ENCODE measurements around the gene GAB2. TPM values are rescaled to one million over a fixed set of nuclear protein-coding genes. Genes with fewer than 3 reads are reported as not detected.
"Not testable (repeated sequence)": the region's sequence is repeated elsewhere in the genome, so short reads cannot be mapped to it uniquely, and the experiment has no call there.

The GAB2 gene
- 10.4 TPM for total RNA-seq

GRCh38 chr11:78417175-78417887 is at the start of gene GAB2:
Gene GAB2 (minus strand): TSS chr11:78417820. CDS start chr11:78417720, 100 bp downstream.
- H3K36me3 ChIP-seq (ENCODE audit: control insufficient read depth in 3 of 3, insufficient read depth in 3 of 3, low read length in 3 of 3), result no peaks in the 10 kb centered on the region
- peak within 1 kb of the TSS; percentile 71 to 84 (median 82) for H3K9ac ChIP-seq (ENCODE audit: low read depth in 1 of 3, low read length in 3 of 3)
- H3K27ac ChIP-seq (ENCODE audit: low read depth, low read length), result peak within 1 kb of the TSS; percentile 89
- H3K27me3 ChIP-seq (ENCODE audit: control insufficient read depth in 3 of 3, insufficient read depth in 3 of 3, low read length in 3 of 3), result peaks cover 0 to 6% (median 4%) of the 10 kb centered on the region in 3 donors
- H3K4me3 ChIP-seq (ENCODE audit: low read length in 3 of 3), result peak within 1 kb of the TSS; percentile 76 to 82 (median 80)
- H3K4me1 ChIP-seq (ENCODE audit: control insufficient read depth in 3 of 3, insufficient read depth in 3 of 3, low read length in 3 of 3), result peaks cover 27 to 35% (median 27%) of the 10 kb centered on the region in 3 donors
- H3K9me3 ChIP-seq (ENCODE audit: control insufficient read depth in 3 of 3, low read length in 3 of 3), result no peaks in the 10 kb centered on the region

- no peaks in the 10 kb centered on the region for H3K9me3 ChIP-seq (ENCODE audit: control insufficient read depth in 3 of 3, low read length in 3 of 3)
- no peaks in the 10 kb centered on the region for H3K4me1 ChIP-seq (ENCODE audit: control insufficient read depth in 3 of 3, insufficient read depth in 3 of 3, low read length in 3 of 3)
- no peak overlapping the region for H3K4me3 ChIP-seq (ENCODE audit: low read length in 3 of 3)
- no peak overlapping the region for H3K9ac ChIP-seq (ENCODE audit: low read depth in 1 of 3, low read length in 3 of 3)
- H3K36me3 ChIP-seq (ENCODE audit: control insufficient read depth in 3 of 3, insufficient read depth in 3 of 3, low read length in 3 of 3), result peaks cover 4 to 13% (median 9%) of the 10 kb centered on the region in 3 donors
- H3K27ac ChIP-seq (ENCODE audit: low read depth, low read length), result no peak overlapping the region
- no peaks in the 10 kb centered on the region for H3K27me3 ChIP-seq (ENCODE audit: control insufficient read depth in 3 of 3, insufficient read depth in 3 of 3, low read length in 3 of 3)
These were observed 49.8 kb upstream of the GAB2 start for GRCh38 chr11:78467370-78467769.

- Histone ChIP-seq H3K4me1 (ENCODE audit: control insufficient read depth in 3 of 3, insufficient read depth in 3 of 3, low read length in 3 of 3) (no peaks in the 10 kb centered on the region), H3K9me3 (ENCODE audit: control insufficient read depth in 3 of 3, low read length in 3 of 3) (no peaks in the 10 kb centered on the region), H3K4me3 (ENCODE audit: low read length in 3 of 3) (no peak overlapping the region), H3K36me3 (ENCODE audit: control insufficient read depth in 3 of 3, insufficient read depth in 3 of 3, low read length in 3 of 3) (peaks cover 4 to 16% (median 15%) of the 10 kb centered on the region in 3 donors), H3K27ac (ENCODE audit: low read depth, low read length) (no peak overlapping the region), H3K27me3 (ENCODE audit: control insufficient read depth in 3 of 3, insufficient read depth in 3 of 3, low read length in 3 of 3) (no peaks in the 10 kb centered on the region), H3K9ac (ENCODE audit: low read depth in 1 of 3, low read length in 3 of 3) (no peak overlapping the region)
These were observed 47.7 kb upstream of the GAB2 start for GRCh38 chr11:78465169-78465942.

- H3K4me3 ChIP-seq (ENCODE audit: low read length in 3 of 3); H3K4me1 ChIP-seq (ENCODE audit: control insufficient read depth in 3 of 3, insufficient read depth in 3 of 3, low read length in 3 of 3); H3K9me3 ChIP-seq (ENCODE audit: control insufficient read depth in 3 of 3, low read length in 3 of 3); H3K9ac ChIP-seq (ENCODE audit: low read depth in 1 of 3, low read length in 3 of 3); H3K27ac ChIP-seq (ENCODE audit: low read depth, low read length); H3K27me3 ChIP-seq (ENCODE audit: control insufficient read depth in 3 of 3, insufficient read depth in 3 of 3, low read length in 3 of 3): not testable (repeated sequence)
- peaks cover 4 to 21% (median 21%) of the 10 kb centered on the region in 3 donors for H3K36me3 ChIP-seq (ENCODE audit: control insufficient read depth in 3 of 3, insufficient read depth in 3 of 3, low read length in 3 of 3)
These were observed 47.2 kb upstream of the GAB2 start for GRCh38 chr11:78464787-78465168.

- Histone ChIP-seq H3K9ac (ENCODE audit: low read depth in 1 of 3, low read length in 3 of 3) (no peak overlapping the region), H3K27me3 (ENCODE audit: control insufficient read depth in 3 of 3, insufficient read depth in 3 of 3, low read length in 3 of 3) (no peaks in the 10 kb centered on the region), H3K36me3 (ENCODE audit: control insufficient read depth in 3 of 3, insufficient read depth in 3 of 3, low read length in 3 of 3) (peaks cover 5 to 29% (median 17%) of the 10 kb centered on the region in 3 donors), H3K27ac (ENCODE audit: low read depth, low read length) (no peak overlapping the region), H3K9me3 (ENCODE audit: control insufficient read depth in 3 of 3, low read length in 3 of 3) (no peaks in the 10 kb centered on the region), H3K4me1 (ENCODE audit: control insufficient read depth in 3 of 3, insufficient read depth in 3 of 3, low read length in 3 of 3) (no peaks in the 10 kb centered on the region), H3K4me3 (ENCODE audit: low read length in 3 of 3) (no peak overlapping the region)
These were observed 42.9 kb upstream of the GAB2 start for GRCh38 chr11:78460471-78460870.

- peaks cover 5 to 26% (median 17%) of the 10 kb centered on the region in 3 donors for H3K36me3 ChIP-seq (ENCODE audit: control insufficient read depth in 3 of 3, insufficient read depth in 3 of 3, low read length in 3 of 3)
- no peaks in the 10 kb centered on the region for H3K27me3 ChIP-seq (ENCODE audit: control insufficient read depth in 3 of 3, insufficient read depth in 3 of 3, low read length in 3 of 3)
- no peak overlapping the region for H3K9ac ChIP-seq (ENCODE audit: low read depth in 1 of 3, low read length in 3 of 3)
- H3K9me3 ChIP-seq (ENCODE audit: control insufficient read depth in 3 of 3, low read length in 3 of 3), result no peaks in the 10 kb centered on the region
- H3K4me3 ChIP-seq (ENCODE audit: low read length in 3 of 3), result no peak overlapping the region
- no peaks in the 10 kb centered on the region for H3K4me1 ChIP-seq (ENCODE audit: control insufficient read depth in 3 of 3, insufficient read depth in 3 of 3, low read length in 3 of 3)
- no peak overlapping the region for H3K27ac ChIP-seq (ENCODE audit: low read depth, low read length)
These were observed 42.1 kb upstream of the GAB2 start for GRCh38 chr11:78459738-78460137.

- Histone ChIP-seq H3K4me1 (ENCODE audit: control insufficient read depth in 3 of 3, insufficient read depth in 3 of 3, low read length in 3 of 3) (no peaks in the 10 kb centered on the region), H3K4me3 (ENCODE audit: low read length in 3 of 3) (no peak overlapping the region), H3K27ac (ENCODE audit: low read depth, low read length) (no peak overlapping the region), H3K9ac (ENCODE audit: low read depth in 1 of 3, low read length in 3 of 3) (no peak overlapping the region), H3K36me3 (ENCODE audit: control insufficient read depth in 3 of 3, insufficient read depth in 3 of 3, low read length in 3 of 3) (peaks cover 2 to 21% (median 12%) of the 10 kb centered on the region in 3 donors), H3K27me3 (ENCODE audit: control insufficient read depth in 3 of 3, insufficient read depth in 3 of 3, low read length in 3 of 3) (no peaks in the 10 kb centered on the region), H3K9me3 (ENCODE audit: control insufficient read depth in 3 of 3, low read length in 3 of 3) (no peaks in the 10 kb centered on the region)
These were observed 39.8 kb upstream of the GAB2 start for GRCh38 chr11:78457448-78457847.

- Histone ChIP-seq H3K36me3 (ENCODE audit: control insufficient read depth in 3 of 3, insufficient read depth in 3 of 3, low read length in 3 of 3) (peaks cover 0 to 8% (median 3%) of the 10 kb centered on the region in 3 donors), H3K27me3 (ENCODE audit: control insufficient read depth in 3 of 3, insufficient read depth in 3 of 3, low read length in 3 of 3) (no peaks in the 10 kb centered on the region), H3K9me3 (ENCODE audit: control insufficient read depth in 3 of 3, low read length in 3 of 3) (no peaks in the 10 kb centered on the region), H3K4me3 (ENCODE audit: low read length in 3 of 3) (no peak overlapping the region), H3K9ac (ENCODE audit: low read depth in 1 of 3, low read length in 3 of 3) (no peak overlapping the region), H3K4me1 (ENCODE audit: control insufficient read depth in 3 of 3, insufficient read depth in 3 of 3, low read length in 3 of 3) (no peaks in the 10 kb centered on the region), H3K27ac (ENCODE audit: low read depth, low read length) (no peak overlapping the region)
These were observed 35.7 kb upstream of the GAB2 start for GRCh38 chr11:78453140-78453935.

GRCh38 chr11:78451371-78452150 is 33.9 kb upstream of the GAB2 start:
- Histone ChIP-seq H3K9me3 (ENCODE audit: control insufficient read depth in 3 of 3, low read length in 3 of 3) (no peaks in the 10 kb centered on the region), H3K9ac (ENCODE audit: low read depth in 1 of 3, low read length in 3 of 3) (no peak overlapping the region), H3K4me1 (ENCODE audit: control insufficient read depth in 3 of 3, insufficient read depth in 3 of 3, low read length in 3 of 3) (no peaks in the 10 kb centered on the region), H3K36me3 (ENCODE audit: control insufficient read depth in 3 of 3, insufficient read depth in 3 of 3, low read length in 3 of 3) (peaks cover 0 to 4% (median 2%) of the 10 kb centered on the region in 3 donors), H3K27me3 (ENCODE audit: control insufficient read depth in 3 of 3, insufficient read depth in 3 of 3, low read length in 3 of 3) (no peaks in the 10 kb centered on the region), H3K27ac (ENCODE audit: low read depth, low read length) (no peak overlapping the region), H3K4me3 (ENCODE audit: low read length in 3 of 3) (no peak overlapping the region)
